Hepatocyte (in vitro differentiated cells): ENCODE measurements around the gene TOB1.

ENCODE experiments used
- CTCF ChIP-seq: fragments of 200-600 bp; sonication (generic); IDR thresholded peaks from 2 replicates; pipeline ENCODE4 v1.5.1; 2016; ENCODE audit warnings: antibody characterized with exemption, mild to moderate bottlenecking; ENCODE audit not compliant: poor library complexity
- EZH2 ChIP-seq: fragments of 200-600 bp; sonication (generic); IDR thresholded peaks from 2 replicates; pipeline ENCODE4 v1.6.1; 2016; ENCODE audit warnings: antibody characterized with exemption, mild to moderate bottlenecking, borderline replicate concordance
- EZH2phosphoT487 ChIP-seq: fragments of 200-600 bp; sonication (generic); IDR thresholded peaks from one replicate; pipeline ENCODE4 v1.6.1; 2018; ENCODE audit warnings: antibody characterized with exemption, mild to moderate bottlenecking, low read depth, moderate library complexity; ENCODE audit not compliant: unreplicated experiment, severe bottlenecking

DNA sequence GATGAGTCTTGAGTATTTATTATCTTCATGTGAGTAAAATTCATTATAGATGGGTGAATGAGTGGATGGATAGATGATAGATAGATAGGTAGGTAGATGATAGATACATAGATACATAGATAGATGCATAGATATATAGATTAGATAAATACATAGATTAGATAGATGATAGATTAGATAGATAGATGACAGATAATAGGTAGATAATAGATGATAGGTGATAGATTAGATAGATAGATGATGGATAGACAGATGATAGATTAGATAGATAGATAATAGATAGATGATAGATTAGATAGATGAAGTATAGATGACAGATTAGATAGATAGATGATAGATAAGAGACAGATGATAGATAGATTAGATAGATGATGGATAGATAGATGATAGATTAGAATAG lies 52.6 kb downstream of the TOB1 start:
- TF ChIP-seq CTCF (no peak), EZH2 (no peak), EZH2phosphoT487 (no peak)
